ENCODE measurements around the gene MAN1C1. TPM values are rescaled to one million over a fixed set of nuclear protein-coding genes. Genes with fewer than 3 reads are reported as not detected.

The MAN1C1 gene
- total RNA-seq, 2 experiments from 2014 or later = 5.1 to 5.3 TPM

- Mint-ChIP-seq H3K27me3 (no peaks in the 10 kb centered on the region), H3K9me3 (no peaks in the 10 kb centered on the region), H3K27ac (peak overlapping the region; percentile 88), H3K36me3 (peaks cover 9% of the 10 kb centered on the region), H3K4me3 (peak overlapping the region; percentile 87), H3K4me1 (peaks cover 22% of the 10 kb centered on the region)
- DNase-seq = peak; percentile 79
These were observed 203.9 kb downstream of the MAN1C1 start for GRCh38 chr1:25820247-25821111.

GRCh38 chr1:25821112-25821476 lies 204.5 kb downstream of the MAN1C1 start:
- DNase-seq = no peak
- H3K27me3 Mint-ChIP-seq = no peaks in the 10 kb centered on the region
- peaks cover 22% of the 10 kb centered on the region for H3K4me1 Mint-ChIP-seq
- H3K4me3 Mint-ChIP-seq = peak overlapping the region; percentile 87
- H3K36me3 Mint-ChIP-seq = peaks cover 10% of the 10 kb centered on the region
- peak overlapping the region; percentile 88 for H3K27ac Mint-ChIP-seq
- H3K9me3 Mint-ChIP-seq = no peaks in the 10 kb centered on the region

- Mint-ChIP-seq H3K27ac (peak overlapping the region; percentile 88), H3K9me3 (no peaks in the 10 kb centered on the region), H3K4me3 (peak overlapping the region; percentile 87), H3K4me1 (peaks cover 22% of the 10 kb centered on the region), H3K27me3 (no peaks in the 10 kb centered on the region), H3K36me3 (peaks cover 14% of the 10 kb centered on the region)
- no peak for DNase-seq
These were observed 205.1 kb downstream of the MAN1C1 start for GRCh38 chr1:25821630-25822091.

- Mint-ChIP-seq H3K27ac (no peak overlapping the region), H3K4me1 (peaks cover 12% of the 10 kb centered on the region), H3K27me3 (no peaks in the 10 kb centered on the region), H3K4me3 (no peak overlapping the region), H3K9me3 (no peaks in the 10 kb centered on the region), H3K36me3 (peaks cover 14% of the 10 kb centered on the region)
- DNase-seq = no peak
These were observed 209.0 kb downstream of the MAN1C1 start for GRCh38 chr1:25825605-25826004.

- Mint-ChIP-seq H3K4me1 (peaks cover 4% of the 10 kb centered on the region), H3K4me3 (no peak overlapping the region), H3K36me3 (peaks cover 14% of the 10 kb centered on the region), H3K27ac (no peak overlapping the region), H3K27me3 (no peaks in the 10 kb centered on the region), H3K9me3 (no peaks in the 10 kb centered on the region)
- no peak for DNase-seq
These were observed 210.0 kb downstream of the MAN1C1 start for GRCh38 chr1:25826571-25826970.

GRCh38 chr1:25828491-25828890 lies 211.9 kb downstream of the MAN1C1 start:
- Mint-ChIP-seq H3K27me3 (no peaks in the 10 kb centered on the region), H3K9me3 (no peaks in the 10 kb centered on the region), H3K4me1 (peaks cover 2% of the 10 kb centered on the region), H3K36me3 (peaks cover 14% of the 10 kb centered on the region), H3K4me3 (no peak overlapping the region), H3K27ac (no peak overlapping the region)
- DNase-seq = no peak

- Mint-ChIP-seq H3K4me1 (peaks cover 2% of the 10 kb centered on the region), H3K27ac (no peak overlapping the region), H3K27me3 (no peaks in the 10 kb centered on the region), H3K36me3 (peaks cover 14% of the 10 kb centered on the region), H3K4me3 (no peak overlapping the region), H3K9me3 (no peaks in the 10 kb centered on the region)
- DNase-seq = no peak
These were observed 212.5 kb downstream of the MAN1C1 start for GRCh38 chr1:25829046-25829445.

GRCh38 chr1:25831569-25832196 lies 215.1 kb downstream of the MAN1C1 start:
- Mint-ChIP-seq H3K4me3 (no peak overlapping the region), H3K27me3 (no peaks in the 10 kb centered on the region), H3K27ac (no peak overlapping the region), H3K36me3 (peaks cover 14% of the 10 kb centered on the region), H3K4me1 (peaks cover 2% of the 10 kb centered on the region), H3K9me3 (no peaks in the 10 kb centered on the region)
- DNase-seq = no peak

GRCh38 chr1:25832336-25833037 lies 215.9 kb downstream of the MAN1C1 start:
- DNase-seq = no peak
- Mint-ChIP-seq H3K9me3 (no peaks in the 10 kb centered on the region), H3K4me3 (no peak overlapping the region), H3K27ac (no peak overlapping the region), H3K36me3 (peaks cover 14% of the 10 kb centered on the region), H3K4me1 (peaks cover 2% of the 10 kb centered on the region), H3K27me3 (no peaks in the 10 kb centered on the region)

GRCh38 chr1:25833158-25833557 lies 216.6 kb downstream of the MAN1C1 start:
- no peak overlapping the region for H3K27ac Mint-ChIP-seq
- H3K4me1 Mint-ChIP-seq = peaks cover 2% of the 10 kb centered on the region
- H3K27me3 Mint-ChIP-seq = no peaks in the 10 kb centered on the region
- H3K4me3 Mint-ChIP-seq = no peak overlapping the region
- peaks cover 14% of the 10 kb centered on the region for H3K36me3 Mint-ChIP-seq
- no peaks in the 10 kb centered on the region for H3K9me3 Mint-ChIP-seq
- DNase-seq = no peak

Other genes starting within 250 kb of the MAN1C1 start
- under 1 TPM; 0.29 to 0.32 TPM for gene RHCE, start 196.0 kb upstream of the MAN1C1 start, total RNA-seq
- 10 to 100 TPM; 19.8 to 20.9 TPM for gene MACO1, start 185.9 kb upstream of the MAN1C1 start, total RNA-seq
- 10 to 100 TPM; 14.3 to 17.4 TPM for gene LDLRAP1, start 73.2 kb upstream of the MAN1C1 start, total RNA-seq
- gene SELENON, start 183.4 kb downstream of the MAN1C1 start, total RNA-seq = 10 to 100 TPM; 15.0 to 15.6 TPM
- gene MTFR1L, start 203.2 kb downstream of the MAN1C1 start, total RNA-seq = 10 to 100 TPM; 23.3 to 23.4 TPM
- gene AUNIP, start 242.7 kb downstream of the MAN1C1 start, total RNA-seq = 10 to 100 TPM; 12.1 to 15.1 TPM

Measured in activated naive CD8-positive, alpha-beta T cell treated with anti-CD3 and anti-CD28 coated beads for 36 hours (primary cell).